ACC112 (cell line): ENCODE measurements around the gene S100A14.

Source experiments
- H2AFZ ChIP-seq: fragments of 200-600 bp; sonication (generic); one replicate; pipeline ENCODE4 v1.6.0; 2017; ENCODE audit warnings: antibody characterized with exemption, low read length; ENCODE audit not compliant: unreplicated experiment
- H3K27ac ChIP-seq: fragments of 200-600 bp; sonication (generic); 2 replicates; pipeline ENCODE4 v1.5.1; 2014; ENCODE audit warnings: low read depth, mild to moderate bottlenecking, antibody characterized with exemption, low read length, moderate library complexity
- H3K27me3 ChIP-seq: fragments of 200-600 bp; sonication (generic); 2 replicates; pipeline ENCODE4 v1.6.1; 2014; ENCODE audit warnings: mild to moderate bottlenecking, antibody characterized with exemption, low read length, moderate library complexity, mixed read lengths; ENCODE audit not compliant: insufficient read depth
- H3K36me3 ChIP-seq: fragments of 200-600 bp; sonication (generic); 2 replicates; pipeline ENCODE4 v1.6.1; 2016; ENCODE audit warnings: mild to moderate bottlenecking, antibody characterized with exemption, low read length, moderate library complexity, mixed read lengths; ENCODE audit not compliant: insufficient read depth
- H3K4me1 ChIP-seq: fragments of 200-600 bp; sonication (generic); one replicate; pipeline ENCODE4 v1.6.1; 2016; ENCODE audit warnings: low read length, mixed read lengths; ENCODE audit not compliant: insufficient read depth, unreplicated experiment, control insufficient read depth
- H3K4me3 ChIP-seq: fragments of 200-600 bp; sonication (generic); 2 replicates; pipeline ENCODE4 v1.5.1; 2014; ENCODE audit warnings: mild to moderate bottlenecking, low read depth, low read length
- H3K79me2 ChIP-seq: fragments of 200-600 bp; sonication (generic); one replicate; pipeline ENCODE4 v1.6.0; 2016; ENCODE audit warnings: low read length; ENCODE audit not compliant: control insufficient read depth, unreplicated experiment, insufficient read depth

The S100A14 gene

GRCh38 chr1:153565529-153566374, 50.4 kb downstream of the S100A14 start, which contains the start of gene S100A2:
Gene S100A2, minus strand, starts transcription at chr1:153565844. Its CDS starts 1,967 bp downstream, at chr1:153563877.
- Histone ChIP-seq H3K36me3 (no peaks in the 10 kb centered on the region), H3K4me1 (peaks cover 51% of the 10 kb centered on the region), H3K27me3 (no peaks in the 10 kb centered on the region), H3K27ac (peak within 1 kb of the TSS; percentile 100), H3K4me3 (peak within 1 kb of the TSS; percentile 63), H2AFZ (peak within 1 kb of the TSS; percentile 78), H3K79me2 (peaks cover 3% of the 10 kb centered on the region)
